Subcutaneous abdominal adipose tissue (tissue), 5 donors: ENCODE measurements around the gene PISD.
"Not testable (repeated sequence)": the region's sequence is repeated elsewhere in the genome, so short reads cannot be mapped to it uniquely, and the experiment has no call there.

ENCODE experiments used
- H3K27ac ChIP-seq: one replicate; pipeline ENCODE4 v1.7.0; 2013; ENCODE audit warnings: low read depth, mild to moderate bottlenecking, inconsistent platforms, low read length, moderate library complexity
- H3K27me3 ChIP-seq, 5 donors: one replicate each; pipeline ENCODE4 v1.7.0; 2013; ENCODE audit warnings: low read length in 5 of 5, inconsistent platforms in 1 of 5; ENCODE audit not compliant: control insufficient read depth in 5 of 5, insufficient read depth in 4 of 5
- H3K36me3 ChIP-seq, 5 donors: one replicate each; pipeline ENCODE4 v1.7.0; 2013; ENCODE audit warnings: low read length in 5 of 5; ENCODE audit not compliant: control insufficient read depth in 5 of 5, insufficient read depth in 5 of 5
- H3K4me1 ChIP-seq, 5 donors: one replicate each; pipeline ENCODE4 v1.7.0; 2013; ENCODE audit warnings: low read length in 5 of 5, mild to moderate bottlenecking in 3 of 5, moderate library complexity in 1 of 5; ENCODE audit not compliant: control insufficient read depth in 5 of 5, insufficient read depth in 5 of 5
- H3K4me3 ChIP-seq, 5 donors: one replicate each; pipeline ENCODE4 v1.7.0; 2013; ENCODE audit warnings: low read length in 5 of 5, low read depth in 1 of 5
- H3K9ac ChIP-seq, 5 donors: one replicate each; pipeline ENCODE4 v1.7.0; 2013; ENCODE audit warnings: low read length in 5 of 5, mild to moderate bottlenecking in 4 of 5, moderate library complexity in 3 of 5
- H3K9me3 ChIP-seq, 5 donors: one replicate each; pipeline ENCODE4 v1.7.0; 2013; ENCODE audit warnings: low read length in 5 of 5; ENCODE audit not compliant: control insufficient read depth in 5 of 5
- donor health status: healthy.
- donor health status: healthy.
- donor health status: healthy.
- donor health status: healthy.
- donor health status: healthy.

Gene PISD

GRCh38 chr22:31681349-31682345 lies 19.6 kb upstream of the PISD start:
- Histone ChIP-seq H3K27me3 (no peaks in the 10 kb centered on the region), H3K4me1 (peaks cover 0 to 9% (median 2%) of the 10 kb centered on the region in 5 donors), H3K4me3 (no peak overlapping the region), H3K27ac (no peak overlapping the region), H3K9me3 (no peaks in the 10 kb centered on the region), H3K36me3 (peaks cover 6 to 39% (median 35%) of the 10 kb centered on the region in 5 donors), H3K9ac (no peak overlapping the region)

- no peaks in the 10 kb centered on the region for H3K27me3 ChIP-seq
- no peaks in the 10 kb centered on the region for H3K9me3 ChIP-seq
- no peak overlapping the region for H3K4me3 ChIP-seq
- H3K36me3 ChIP-seq: peaks cover 6 to 34% (median 32%) of the 10 kb centered on the region in 5 donors
- H3K9ac ChIP-seq: no peak overlapping the region
- H3K4me1 ChIP-seq: peaks cover 2 to 15% (median 4%) of the 10 kb centered on the region in 5 donors
- no peak overlapping the region for H3K27ac ChIP-seq
Measured at GRCh38 chr22:31680861-31681341, 18.9 kb upstream of the PISD start.

- H3K9ac ChIP-seq: no peak overlapping the region
- H3K4me1 ChIP-seq: peaks cover 0 to 15% (median 4%) of the 10 kb centered on the region in 5 donors
- H3K9me3 ChIP-seq: no peaks in the 10 kb centered on the region
- H3K27ac ChIP-seq: no peak overlapping the region
- no peak overlapping the region for H3K4me3 ChIP-seq
- no peaks in the 10 kb centered on the region for H3K27me3 ChIP-seq
- peaks cover 0 to 12% (median 12%) of the 10 kb centered on the region in 5 donors for H3K36me3 ChIP-seq
Measured at GRCh38 chr22:31678748-31679147, 16.7 kb upstream of the PISD start.

- peak overlapping the region in 3 of 5 donors; percentile 63 to 69 (median 68) for H3K9ac ChIP-seq
Measured at GRCh38 chr22:31676700-31677099, 14.7 kb upstream of the PISD start.

GRCh38 chr22:31674219-31674618 lies 12.2 kb upstream of the PISD start:
- not testable (repeated sequence) for H3K27me3 ChIP-seq, H3K36me3 ChIP-seq, H3K9ac ChIP-seq, H3K4me3 ChIP-seq, H3K9me3 ChIP-seq, H3K27ac ChIP-seq
- H3K4me1 ChIP-seq: peaks cover 0 to 22% (median 9%) of the 10 kb centered on the region in 5 donors

More at GRCh38 chr22:31676700-31677099, 14.7 kb upstream of the PISD start:
- Histone ChIP-seq H3K4me3 (peak overlapping the region; percentile 65 to 87 (median 70)), H3K27me3 (no peaks in the 10 kb centered on the region), H3K4me1 (peaks cover 0 to 18% (median 4%) of the 10 kb centered on the region in 5 donors), H3K27ac (no peak overlapping the region), H3K9me3 (no peaks in the 10 kb centered on the region), H3K36me3 (no peaks in the 10 kb centered on the region)

GRCh38 chr22:31668849-31669248 lies 6.8 kb upstream of the PISD start:
- not testable (repeated sequence) for H3K36me3 ChIP-seq, H3K4me3 ChIP-seq, H3K9ac ChIP-seq, H3K9me3 ChIP-seq, H3K27me3 ChIP-seq, H3K27ac ChIP-seq
- peaks cover 0 to 12% (median 4%) of the 10 kb centered on the region in 5 donors for H3K4me1 ChIP-seq

- Histone ChIP-seq H3K27ac (peak overlapping the region; percentile 77), H3K36me3 (peaks cover 0 to 2% (median 0%) of the 10 kb centered on the region in 5 donors), H3K9ac (peak overlapping the region in 4 of 5 donors; percentile 46 to 85 (median 83)), H3K27me3 (no peaks in the 10 kb centered on the region), H3K9me3 (no peaks in the 10 kb centered on the region), H3K4me3 (peak overlapping the region; percentile 95 to 100 (median 99)), H3K4me1 (peaks cover 7 to 20% (median 18%) of the 10 kb centered on the region in 5 donors)
Measured at GRCh38 chr22:31662668-31663037, 638 bp upstream of the PISD start.

GRCh38 chr22:31660860-31661341 lies 1.1 kb downstream of the PISD start:
- Histone ChIP-seq H3K4me1 (peaks cover 7 to 20% (median 18%) of the 10 kb centered on the region in 5 donors), H3K27ac (peak overlapping the region; percentile 77), H3K4me3 (peak overlapping the region; percentile 95 to 100 (median 99)), H3K9ac (peak overlapping the region; percentile 81 to 94 (median 85))
- H3K9me3 ChIP-seq, H3K36me3 ChIP-seq, H3K27me3 ChIP-seq: not testable (repeated sequence)

- no peak overlapping the region for H3K9ac ChIP-seq
Measured at GRCh38 chr22:31659246-31659645, 2.8 kb downstream of the PISD start.

GRCh38 chr22:31654408-31654807 lies 7.6 kb downstream of the PISD start:
- H3K4me3 ChIP-seq: no peak overlapping the region
- no peaks in the 10 kb centered on the region for H3K27me3 ChIP-seq
- H3K27ac ChIP-seq: no peak overlapping the region
- H3K9ac ChIP-seq: no peak overlapping the region
- H3K4me1 ChIP-seq: peaks cover 0 to 16% (median 11%) of the 10 kb centered on the region in 5 donors
- peaks cover 0 to 8% (median 2%) of the 10 kb centered on the region in 5 donors for H3K36me3 ChIP-seq
- no peaks in the 10 kb centered on the region for H3K9me3 ChIP-seq

More at GRCh38 chr22:31659246-31659645, 2.8 kb downstream of the PISD start:
- H3K27me3 ChIP-seq: no peaks in the 10 kb centered on the region
- H3K27ac ChIP-seq: no peak overlapping the region
- peaks cover 7 to 20% (median 18%) of the 10 kb centered on the region in 5 donors for H3K4me1 ChIP-seq
- H3K4me3 ChIP-seq: no peak overlapping the region
- no peaks in the 10 kb centered on the region for H3K9me3 ChIP-seq
- H3K36me3 ChIP-seq: peaks cover 0 to 2% (median 0%) of the 10 kb centered on the region in 5 donors
